PC-9 (cell line): ENCODE results near the gene CKMT2. TPM values are rescaled to one million over a fixed set of nuclear protein-coding genes. Genes with fewer than 3 reads are reported as not detected.
A peak's percentile ranks its signal among the peaks of the same experiment; 100 is the strongest.

Experiments
- BruUV-seq: library from RNA; stranded (reverse); fragments of 400-500 nt; replicated peaks from 2 replicates; lab custom pipeline; 2021; lab: Mats Ljungman, UMichigan
- CTCF ChIA-PET: fragments of 300-600 bp; sonication (Branson Sonifier 250); formaldehyde crosslinking; loops from one replicate; lab custom pipeline; 2022; ENCODE audit warnings: antibody characterized with exemption; lab: Charles Lee
- POLR2A ChIA-PET: fragments of 300-600 bp; sonication (Branson Sonifier 250); formaldehyde crosslinking; loops from one replicate; lab custom pipeline; 2022; ENCODE audit warnings: antibody characterized with exemption; ENCODE audit not compliant: unreplicated experiment; lab: Charles Lee
- DNase-seq, 2 experiments: peaks; one replicate each; pipeline versions ENCODE4 v3.0.0 to v3.0.0-alpha.2; 2015 to 2022; ENCODE audit warnings: mixed read lengths in 1 of 2
- H2AFZ ChIP-seq: fragments of 200-600 bp; sonication (generic); 2 replicates; pipeline ENCODE4 v1.8.1; 2017; ENCODE audit warnings: antibody characterized with exemption
- H3F3A ChIP-seq: fragments of 200-600 bp; sonication (generic); 2 replicates; pipeline ENCODE4 v1.8.1; 2017; ENCODE audit warnings: antibody characterized with exemption, mild to moderate bottlenecking, low read depth; ENCODE audit not compliant: insufficient read depth
- H3K27ac ChIP-seq: fragments of 200-600 bp; sonication (generic); 2 replicates; pipeline ENCODE4 v1.6.1; 2016; ENCODE audit warnings: mixed run types
- H3K27me3 ChIP-seq: fragments of 200-600 bp; sonication (generic); 2 replicates; pipeline ENCODE4 v1.6.1; 2016; ENCODE audit warnings: low read depth, mixed run types; ENCODE audit not compliant: insufficient read depth
- H3K36me3 ChIP-seq: fragments of 200-600 bp; sonication (generic); 2 replicates; pipeline ENCODE4 v1.6.1; 2016; ENCODE audit warnings: low read depth, mixed run types
- H3K4me1 ChIP-seq: fragments of 200-600 bp; sonication (generic); replicated peaks from 2 replicates; pipeline ENCODE4 v1.6.1; 2016; ENCODE audit warnings: mixed run types; ENCODE audit not compliant: insufficient read depth
- H3K4me2 ChIP-seq: fragments of 200-600 bp; sonication (generic); 2 replicates; pipeline ENCODE4 v1.6.1; 2017; ENCODE audit warnings: mixed run types
- H3K4me3 ChIP-seq: fragments of 200-600 bp; sonication (generic); 2 replicates; pipeline ENCODE4 v1.6.1; 2016; ENCODE audit warnings: mixed run types
- H3K79me2 ChIP-seq: fragments of 200-600 bp; sonication (generic); 2 replicates; pipeline ENCODE4 v1.6.1; 2017; ENCODE audit warnings: low read depth, mixed run types
- H3K9me2 ChIP-seq: fragments of 200-600 bp; sonication (generic); 2 replicates; pipeline ENCODE4 v1.8.1; 2017; ENCODE audit warnings: mild to moderate bottlenecking; ENCODE audit not compliant: insufficient read depth
- H3K9me3 ChIP-seq: fragments of 200-600 bp; sonication (generic); 2 replicates; pipeline ENCODE4 v1.8.1; 2016; ENCODE audit warnings: low read depth; ENCODE audit not compliant: insufficient read depth
- H4K20me1 ChIP-seq: fragments of 200-600 bp; sonication (generic); 2 replicates; pipeline ENCODE4 v1.8.1; 2017; ENCODE audit not compliant: insufficient read depth
- CTCF ChIP-seq: fragments of 200-600 bp; sonication (generic); conservative IDR thresholded peaks from 2 replicates; pipeline ENCODE4 v1.6.1; 2017; ENCODE audit warnings: mixed run types, antibody characterized with exemption, mild to moderate bottlenecking, moderate library complexity
- EZH2 ChIP-seq: fragments of 200-600 bp; sonication (generic); IDR thresholded peaks from 2 replicates; pipeline ENCODE4 v1.8.0; 2017; ENCODE audit warnings: antibody characterized with exemption, low read depth
- intact Hi-C: fragments of 100-400 bp; cut with micrococcal nuclease; formaldehyde crosslinking; loops from one replicate; pipeline ENCODE4 v1.10.0; 2022; ENCODE audit not compliant: unreplicated experiment
- total RNA-seq: library from RNA; stranded (reverse); gene quantifications from 2 replicates; pipeline ENCODE4 v1.2.3, GENCODE V29; 2021

CKMT2 gene
- total RNA-seq, 1 experiment from 2014 or later: not detected

DNA sequence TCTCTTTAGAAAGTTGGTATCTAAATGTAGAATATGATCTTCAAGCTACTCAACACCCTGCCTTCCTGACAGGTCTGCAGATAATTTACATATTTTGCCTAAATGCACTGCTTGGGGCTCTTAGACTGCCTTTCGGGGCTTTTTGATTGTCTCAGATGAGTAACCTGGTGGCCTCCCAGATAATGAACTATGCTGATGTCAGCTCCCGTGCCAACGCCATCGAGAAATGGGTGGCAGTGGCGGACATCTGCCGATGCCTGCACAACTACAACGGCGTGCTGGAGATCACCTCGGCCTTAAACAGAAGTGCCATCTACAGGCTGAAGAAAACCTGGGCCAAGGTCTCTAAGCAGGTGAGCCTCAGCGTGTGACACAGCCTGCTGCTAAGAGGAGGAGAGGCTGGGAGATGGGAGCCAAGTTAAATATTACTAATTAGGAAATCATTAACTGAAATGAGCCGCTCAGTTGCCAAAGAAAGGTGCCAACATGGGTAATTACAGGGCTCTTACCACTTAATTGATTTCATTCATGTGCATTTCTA is 20.8 kb upstream of the CKMT2 start:
- DNase-seq: no peak
- BruUV-seq: no TSS peak
- peaks cover 24% of the 10 kb centered on the region for H3K4me1 ChIP-seq
- no peaks in the 10 kb centered on the region for H3K36me3 ChIP-seq
- H3K9me3 ChIP-seq: no peaks in the 10 kb centered on the region
- no peaks in the 10 kb centered on the region for H4K20me1 ChIP-seq
- no peak for TF ChIP-seq CTCF
- TF ChIP-seq EZH2: no peak
- H3K27me3 ChIP-seq: no peaks in the 10 kb centered on the region
- H3K9me2 ChIP-seq: no peaks in the 10 kb centered on the region
- no peaks in the 10 kb centered on the region for H3K79me2 ChIP-seq
- CTCF ChIA-PET: no interaction called here
- no peak overlapping the region for H3K27ac ChIP-seq
- intact Hi-C loops: no loop called here
- H3K4me2 ChIP-seq: no peak overlapping the region
- no peak overlapping the region for H2AFZ ChIP-seq
- POLR2A ChIA-PET: no interaction called here
- no peaks in the 10 kb centered on the region for H3F3A ChIP-seq
- no peak overlapping the region for H3K4me3 ChIP-seq

DNA sequence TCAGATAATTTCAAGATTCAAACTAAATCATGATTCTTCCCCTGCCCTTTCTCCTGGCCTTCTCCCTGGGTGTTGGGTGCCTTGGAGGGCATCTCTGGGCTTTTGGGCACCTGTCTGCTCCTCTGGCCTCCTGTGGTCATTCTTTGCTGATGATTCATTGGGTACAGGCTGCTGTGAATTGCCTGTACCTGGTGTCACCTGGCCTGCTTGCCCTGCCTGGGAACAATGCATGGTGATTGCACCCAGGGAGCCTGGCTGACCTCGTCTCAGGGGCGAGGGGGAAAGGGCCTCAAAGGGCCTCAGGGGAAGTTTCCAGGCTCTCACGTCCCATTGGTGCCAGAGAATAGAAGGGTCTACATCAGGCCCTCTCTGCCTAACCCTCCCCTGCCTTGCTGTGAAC is 20.1 kb upstream of the CKMT2 start:
- no peaks in the 10 kb centered on the region for H3K36me3 ChIP-seq
- no peaks in the 10 kb centered on the region for H3K9me3 ChIP-seq
- CTCF ChIA-PET: no interaction called here
- no peaks in the 10 kb centered on the region for H4K20me1 ChIP-seq
- H2AFZ ChIP-seq: no peak overlapping the region
- peaks cover 24% of the 10 kb centered on the region for H3K4me1 ChIP-seq
- peak overlapping the region; percentile 13 for H3K4me2 ChIP-seq
- H3F3A ChIP-seq: no peaks in the 10 kb centered on the region
- DNase-seq: peak; percentile 31 to 66
- no peak overlapping the region for H3K27ac ChIP-seq
- no peak for TF ChIP-seq CTCF
- TF ChIP-seq EZH2: no peak
- H3K9me2 ChIP-seq: no peaks in the 10 kb centered on the region
- POLR2A ChIA-PET: no interaction called here
- no TSS peak for BruUV-seq
- no peak overlapping the region for H3K4me3 ChIP-seq
- intact Hi-C loops: no loop called here
- no peaks in the 10 kb centered on the region for H3K27me3 ChIP-seq
- H3K79me2 ChIP-seq: no peaks in the 10 kb centered on the region

DNA sequence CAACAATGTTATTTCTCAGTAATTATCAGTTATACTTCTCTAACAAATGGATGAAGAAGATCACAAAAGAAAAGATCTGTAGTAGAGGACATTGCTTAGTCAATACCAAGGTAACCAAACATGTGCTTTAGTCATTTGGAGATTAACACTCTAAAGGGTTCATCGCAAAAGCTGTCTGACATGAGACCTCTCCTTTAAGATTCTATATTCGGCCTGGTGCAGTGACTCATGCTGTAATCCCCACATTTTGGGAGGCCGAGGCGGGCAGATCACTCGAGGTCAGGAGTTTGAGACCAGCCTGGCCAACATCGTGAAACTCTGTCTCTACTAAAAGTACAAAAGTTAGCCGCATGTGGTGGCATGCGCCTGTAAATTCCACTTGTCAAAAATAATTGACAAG is 18.3 kb upstream of the CKMT2 start:
- no peaks in the 10 kb centered on the region for H4K20me1 ChIP-seq
- no peaks in the 10 kb centered on the region for H3K36me3 ChIP-seq

More for the DNA sequence above, 18.3 kb upstream of the CKMT2 start:
- DNase-seq: no peak
- no peaks in the 10 kb centered on the region for H3F3A ChIP-seq
- H3K9me3 ChIP-seq: no peaks in the 10 kb centered on the region
- H3K27ac ChIP-seq: no peak overlapping the region
- TF ChIP-seq CTCF (no peak), EZH2 (no peak)
- ChIA-PET POLR2A (no interaction called here), CTCF (no interaction called here)
- intact Hi-C loops: no loop called here
- H3K4me1 ChIP-seq: peaks cover 17% of the 10 kb centered on the region
- no peak overlapping the region for H3K4me2 ChIP-seq
- H2AFZ ChIP-seq: no peak overlapping the region
- H3K27me3 ChIP-seq: no peaks in the 10 kb centered on the region
- H3K4me3 ChIP-seq: no peak overlapping the region
- BruUV-seq: no TSS peak
- no peaks in the 10 kb centered on the region for H3K79me2 ChIP-seq
- H3K9me2 ChIP-seq: no peaks in the 10 kb centered on the region
